EL (cell line): ENCODE results near the gene CDH3.
"Not testable (repeated sequence)": the region's sequence is repeated elsewhere in the genome, so short reads cannot be mapped to it uniquely, and the experiment has no call there.

Experiments
- DNase-seq: peaks from one replicate; pipeline ENCODE4 v3.0.0-alpha.2; 2016

CDH3 gene

GRCh38 chr16:68707340-68708152 lies 62.4 kb downstream of the CDH3 start:
- peak; percentile 73 for DNase-seq

GRCh38 chr16:68710211-68710610 lies 65.1 kb downstream of the CDH3 start:
- DNase-seq = no peak

- no peak for DNase-seq
Measured at GRCh38 chr16:68711421-68712139, 66.5 kb downstream of the CDH3 start.

- no peak for DNase-seq
Measured at GRCh38 chr16:68713361-68713760, 68.3 kb downstream of the CDH3 start.

- DNase-seq = no peak
Measured at GRCh38 chr16:68715471-68715870, 70.4 kb downstream of the CDH3 start.

GRCh38 chr16:68716516-68716915 lies 71.4 kb downstream of the CDH3 start:
- DNase-seq = not testable (repeated sequence)

- DNase-seq = no peak
Measured at GRCh38 chr16:68717684-68718083, 72.6 kb downstream of the CDH3 start.

- DNase-seq = no peak
Measured at GRCh38 chr16:68718590-68718989, 73.5 kb downstream of the CDH3 start.

GRCh38 chr16:68719993-68720489 lies 74.9 kb downstream of the CDH3 start:
- no peak for DNase-seq

- no peak for DNase-seq
Measured at GRCh38 chr16:68722119-68723024, 77.3 kb downstream of the CDH3 start.

- DNase-seq = no peak
Measured at GRCh38 chr16:68724797-68725196, 79.7 kb downstream of the CDH3 start.

- DNase-seq = no peak
Measured at GRCh38 chr16:68728523-68728922, 83.4 kb downstream of the CDH3 start.

- no peak for DNase-seq
Measured at GRCh38 chr16:68731637-68732036, 86.5 kb downstream of the CDH3 start.

- peak; percentile 46 for DNase-seq
Measured at GRCh38 chr16:68732042-68732680, 87.1 kb downstream of the CDH3 start.

- no peak for DNase-seq
Measured at GRCh38 chr16:68732741-68733399, 87.8 kb downstream of the CDH3 start.

GRCh38 chr16:68733570-68733969 lies 88.5 kb downstream of the CDH3 start:
- DNase-seq = no peak

GRCh38 chr16:68734782-68735181 lies 89.7 kb downstream of the CDH3 start:
- no peak for DNase-seq

- DNase-seq = no peak
Measured at GRCh38 chr16:68736561-68736960, 91.5 kb downstream of the CDH3 start.

GRCh38 chr16:68737046-68737729 lies 92.1 kb downstream of the CDH3 start, which contains the start of gene CDH1:
Gene CDH1 (plus strand): TSS chr16:68737292. CDS start chr16:68737416, 124 bp downstream.
- DNase-seq = no peak

- no peak for DNase-seq
Measured at GRCh38 chr16:68737730-68738629, 92.9 kb downstream of the CDH3 start.
